ENCODE measurements around the gene NCK2. TPM values are rescaled to one million over a fixed set of nuclear protein-coding genes. Genes with fewer than 3 reads are reported as not detected.

Gene NCK2
- total and polyA plus RNA-seq, 2 of the 4 experiments (the other 2 are of a cell fraction), result 15.8 to 22.2 TPM

DNA sequence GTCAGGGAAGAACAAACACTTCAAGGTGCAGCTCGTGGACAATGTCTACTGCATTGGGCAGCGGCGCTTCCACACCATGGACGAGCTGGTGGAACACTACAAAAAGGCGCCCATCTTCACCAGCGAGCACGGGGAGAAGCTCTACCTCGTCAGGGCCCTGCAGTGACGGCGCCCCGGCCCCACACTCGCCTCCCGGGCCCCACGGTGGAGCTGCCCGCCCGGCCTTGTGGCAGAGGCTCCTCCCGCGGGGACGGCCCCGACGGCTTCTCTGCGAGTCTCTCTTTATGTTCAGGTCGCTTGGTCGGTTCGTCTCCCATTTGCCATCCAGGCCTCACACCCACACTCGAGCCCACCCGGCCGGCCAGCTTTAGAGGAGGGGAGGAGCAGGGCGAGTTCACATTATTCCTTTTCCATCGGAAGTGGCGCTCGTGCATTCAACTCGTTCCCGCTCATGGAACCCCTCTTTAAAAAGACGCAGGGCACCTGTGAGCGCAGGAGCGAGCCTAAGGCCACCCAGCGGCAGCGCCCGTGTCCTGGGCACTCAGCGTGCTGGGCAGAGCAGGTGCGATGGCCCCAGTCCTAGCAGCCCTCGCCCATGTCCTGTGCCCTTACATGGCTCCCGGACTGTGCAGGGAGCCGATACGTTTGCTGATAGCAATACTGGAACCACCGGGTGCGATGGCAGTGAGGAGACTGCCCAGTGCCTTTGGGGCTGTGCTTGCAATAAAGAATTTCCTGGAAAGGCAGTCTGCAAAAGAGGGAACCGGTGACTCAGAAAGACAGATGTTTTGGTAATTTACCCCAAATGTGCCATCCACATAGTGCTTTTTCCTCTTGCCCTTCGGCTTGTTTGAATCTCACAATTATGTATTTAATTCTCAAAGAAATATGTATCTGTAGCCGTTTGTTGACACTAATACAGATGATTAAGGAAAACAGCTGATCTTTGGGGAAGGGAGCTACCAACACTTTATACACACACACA is 148.6 kb downstream of the NCK2 start:
- no peak overlapping the region for H3K4me3 ChIP-seq (ENCODE audit: insufficient read depth, low read depth, low read length)
- H3K23ac ChIP-seq (ENCODE audit: low read depth, low read length), result no peak overlapping the region
- dilution Hi-C loops (cut with HindIII; ENCODE audit: low sequenced_read_pairs, unreplicated experiment), result no loop called here
- H2AK9ac ChIP-seq (replicated peaks; ENCODE audit: low read depth, low read length, poor library complexity), result no peak overlapping the region
- peaks cover 13 to 24% of the 10 kb centered on the region in 2 experiments for H3K79me1 ChIP-seq (ENCODE audit: low read depth in 1 of 2, low read length in 2 of 2)
- H4K91ac ChIP-seq (ENCODE audit: insufficient read depth, low read depth, low read length), result no peak overlapping the region
- no peak overlapping the region for H2AFZ ChIP-seq (replicated peaks; ENCODE audit: low read length, poor library complexity)
- no peak overlapping the region for H2BK5ac ChIP-seq (ENCODE audit: low read depth, low read length, poor library complexity, severe bottlenecking)
- H2BK20ac ChIP-seq (ENCODE audit: low read depth, low read length), result no peak overlapping the region
- H4K5ac ChIP-seq (ENCODE audit: low read depth, low read length), result no peak overlapping the region
- H4K8ac ChIP-seq (ENCODE audit: low read depth in 2 of 2, low read length in 2 of 2), result no peak overlapping the region
- no peak overlapping the region for H3K56ac ChIP-seq (ENCODE audit: extremely low read depth, insufficient read depth, low read length)
- ChIA-PET CTCF (no interaction called here), POLR2A (ENCODE audit: unreplicated experiment) (no interaction called here)
- no peaks in the 10 kb centered on the region for H3K4me1 ChIP-seq (ENCODE audit: control insufficient read depth, insufficient read depth, low read length)
- TF ChIP-seq POLR2A (IDR thresholded peaks at IDR 0.05; ENCODE audit: low read depth, low read length) (no peak), CEBPB (IDR thresholded peaks at IDR 0.05; ENCODE audit: low read depth, low read length) (no peak)
- H3K27ac ChIP-seq (ENCODE audit: insufficient read depth, low read length), result no peak overlapping the region
- in situ Hi-C loops (cut with MboI; ENCODE audit: low sequenced_read_pairs), result no loop called here
- BruUV-seq (replicated peaks), result no TSS peak
- no peak overlapping the region for H2BK15ac ChIP-seq (ENCODE audit: low read depth, low read length)
- 99% methylated on average over 33 of the region's 51 CpGs; no CpG with 5 or more reads in 1 of the 2 experiments for WGBS, 2 experiments (ENCODE audit: extremely low coverage in 2 of 2, insufficient read length in 1 of 2)
- DNase-seq (no peak), ATAC-seq (ENCODE audit: low read depth) (no peak)
- no peak overlapping the region for H3K4me2 ChIP-seq (ENCODE audit: low read depth, low read length)
- peaks cover 12% of the 10 kb centered on the region for H3K36me3 ChIP-seq (ENCODE audit: control insufficient read depth, insufficient read depth, low read length)
- no peak overlapping the region for H3K9ac ChIP-seq (ENCODE audit: low read depth, low read length)
- H3K9me1 ChIP-seq (ENCODE audit: insufficient read depth, low read length), result no peaks in the 10 kb centered on the region; the same call in 1 of the 2 replicates
- no peak overlapping the region for H3K14ac ChIP-seq (replicated peaks; ENCODE audit: low read depth, low read length)
- H3K9me3 ChIP-seq (ENCODE audit: control insufficient read depth, insufficient read depth, low read length), result peaks cover 2% of the 10 kb centered on the region; the same call in 1 of the 2 replicates
- H3K4ac ChIP-seq (ENCODE audit: low read depth, low read length), result no peak overlapping the region
- intact Hi-C loops (cut with micrococcal nuclease), result no loop called here
- no peak overlapping the region for H2BK120ac ChIP-seq (ENCODE audit: low read depth, low read length)
- H3K18ac ChIP-seq (ENCODE audit: low read depth, low read length), result no peak overlapping the region
- no peaks in the 10 kb centered on the region for H4K20me1 ChIP-seq (ENCODE audit: insufficient read depth, low read length)
- no peaks in the 10 kb centered on the region for H3K27me3 ChIP-seq (ENCODE audit: control insufficient read depth, insufficient read depth, low read length)
- H2AK5ac ChIP-seq (ENCODE audit: low read depth, low read length), result no peak overlapping the region

Measured in IMR-90 (cell line).